ENCODE data around the gene CCDC82. TPM values are rescaled to one million over a fixed set of nuclear protein-coding genes. Genes with fewer than 3 reads are reported as not detected.

CCDC82 gene
- polyA plus RNA-seq, 4 donors, result 39.2 to 59.2 (median 53.3) TPM

GRCh38 chr11:96309643-96310017 is 80.1 kb downstream of the CCDC82 start:
- no peak for DNase-seq (ENCODE audit: low read depth in 4 of 4, low spot score in 3 of 4)

DNA sequence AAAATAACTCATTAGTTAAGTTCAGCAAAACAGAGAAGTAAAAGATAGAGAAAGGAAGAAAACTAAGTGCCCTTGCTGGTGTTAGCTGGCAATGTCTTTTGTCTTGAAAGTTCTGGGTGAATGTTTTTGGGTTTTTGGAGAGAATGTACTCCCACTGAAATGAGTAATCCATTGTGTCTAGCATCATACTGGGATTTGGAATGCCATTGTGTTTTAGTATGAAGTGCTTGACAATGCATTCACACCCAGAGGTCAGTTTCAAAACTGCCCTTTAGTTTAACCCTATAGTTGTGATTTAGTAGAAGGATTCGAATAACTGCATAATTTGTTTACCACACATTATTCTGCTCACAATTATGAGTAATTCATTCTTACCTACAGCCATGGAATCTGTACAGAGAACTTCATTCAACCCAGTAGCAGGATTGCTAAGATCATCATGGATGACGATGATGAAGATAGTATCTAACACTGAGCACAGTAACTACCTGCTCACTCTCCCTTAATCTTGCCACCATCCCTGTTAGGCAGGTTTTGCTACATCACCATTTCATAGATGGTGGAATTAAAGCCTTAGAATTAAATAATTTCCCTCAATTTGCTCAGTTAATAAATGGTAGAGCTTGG is 80.6 kb downstream of the CCDC82 start:
- DNase-seq (ENCODE audit: low read depth in 4 of 4, low spot score in 3 of 4), result no peak

DNA sequence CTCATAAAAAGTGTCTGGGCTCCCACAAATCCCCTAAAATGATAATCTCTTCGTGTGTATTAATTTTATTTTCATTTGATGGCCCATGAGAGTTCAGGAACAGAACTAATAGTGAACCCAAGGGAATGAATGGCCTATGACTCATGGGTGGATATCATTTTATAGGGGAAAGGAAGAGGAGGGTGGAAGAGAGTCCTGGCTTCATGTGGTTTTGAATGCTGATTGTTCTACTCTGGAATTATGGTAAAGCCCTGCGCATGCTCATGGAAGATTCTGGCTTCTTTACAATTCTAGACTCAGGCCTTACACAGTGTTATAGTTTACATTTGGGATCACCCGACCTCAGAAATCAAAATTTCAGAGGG is 82.0 kb downstream of the CCDC82 start:
- DNase-seq (ENCODE audit: low read depth in 4 of 4, low spot score in 3 of 4), result no peak

DNA sequence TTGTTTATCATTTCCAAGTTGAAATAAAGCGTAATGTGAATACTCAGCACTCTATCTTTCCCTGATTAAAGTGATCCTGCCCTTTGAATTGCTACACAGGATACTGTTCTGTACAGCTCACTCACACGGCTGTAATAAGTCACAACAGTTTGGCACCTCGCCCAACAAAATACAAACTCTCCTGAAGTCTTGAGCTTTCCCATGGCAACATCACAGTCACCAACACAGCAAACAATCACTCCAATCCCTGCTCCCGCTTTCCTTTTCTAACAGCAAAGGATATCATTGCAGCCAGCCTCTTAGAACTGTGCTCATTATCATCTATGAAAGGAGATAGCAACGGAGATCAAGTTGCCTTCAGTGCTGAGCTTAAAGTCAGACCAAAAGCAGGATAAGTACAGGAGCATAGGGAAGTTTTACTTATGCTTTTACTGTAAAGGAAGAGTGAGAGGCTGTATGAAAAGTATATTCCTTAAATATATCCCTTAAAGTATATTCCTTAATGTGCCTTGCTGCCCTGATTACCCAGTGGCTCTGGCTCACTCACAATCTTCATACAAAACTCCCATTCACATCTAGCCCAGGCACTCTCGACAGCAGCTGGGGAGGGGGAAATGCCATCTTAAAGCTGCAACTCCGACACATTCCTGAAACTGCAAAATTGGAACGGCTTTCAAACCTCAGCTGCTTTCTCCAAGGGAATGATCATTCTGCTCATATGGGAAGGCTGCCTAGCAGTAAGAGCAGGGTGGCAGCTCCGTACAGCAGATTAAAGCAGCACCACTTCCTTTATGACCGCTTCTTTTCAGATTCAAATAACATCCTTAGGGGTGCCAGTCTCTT is 82.6 kb downstream of the CCDC82 start:
- peak; percentile 95 to 99 (median 98) for DNase-seq (ENCODE audit: low read depth in 4 of 4, low spot score in 3 of 4)

DNA sequence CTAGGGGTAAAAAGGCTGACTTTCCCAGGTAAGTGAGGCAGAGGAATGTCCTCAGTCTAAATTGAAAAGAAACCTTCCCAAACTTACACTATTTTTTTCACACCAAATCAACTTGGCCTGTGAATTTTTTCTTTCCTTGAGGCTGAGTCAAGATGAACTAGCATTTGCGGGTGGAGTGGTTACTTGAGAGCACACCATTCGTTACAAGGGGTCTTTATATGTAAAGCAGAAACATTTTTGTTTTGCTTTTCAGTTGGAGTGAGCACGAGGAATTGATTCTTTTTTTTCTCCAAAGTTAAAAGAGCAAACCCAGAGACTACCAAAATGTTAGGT is 83.1 kb downstream of the CCDC82 start:
- DNase-seq (ENCODE audit: low read depth in 4 of 4, low spot score in 3 of 4), result no peak

DNA sequence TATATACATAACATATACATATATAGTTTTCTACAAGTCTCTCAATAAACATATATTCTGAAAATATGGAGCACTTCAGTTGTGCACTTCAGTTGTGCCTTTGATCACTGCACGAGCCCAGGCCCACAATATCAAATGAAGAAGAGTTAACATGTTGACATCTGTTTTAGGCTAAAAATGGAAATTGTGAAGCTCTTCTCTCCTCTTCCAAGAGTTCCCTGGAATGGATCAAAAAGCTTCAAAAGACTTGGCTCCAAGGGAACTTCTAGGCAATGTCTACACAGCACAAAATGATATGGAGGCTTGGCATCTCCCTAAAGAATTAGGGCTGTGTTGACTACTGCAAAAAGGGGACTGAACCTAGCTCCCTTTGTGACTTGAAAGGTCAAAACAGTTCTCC is 83.6 kb downstream of the CCDC82 start:
- no peak for DNase-seq (ENCODE audit: low read depth in 4 of 4, low spot score in 3 of 4)

DNA sequence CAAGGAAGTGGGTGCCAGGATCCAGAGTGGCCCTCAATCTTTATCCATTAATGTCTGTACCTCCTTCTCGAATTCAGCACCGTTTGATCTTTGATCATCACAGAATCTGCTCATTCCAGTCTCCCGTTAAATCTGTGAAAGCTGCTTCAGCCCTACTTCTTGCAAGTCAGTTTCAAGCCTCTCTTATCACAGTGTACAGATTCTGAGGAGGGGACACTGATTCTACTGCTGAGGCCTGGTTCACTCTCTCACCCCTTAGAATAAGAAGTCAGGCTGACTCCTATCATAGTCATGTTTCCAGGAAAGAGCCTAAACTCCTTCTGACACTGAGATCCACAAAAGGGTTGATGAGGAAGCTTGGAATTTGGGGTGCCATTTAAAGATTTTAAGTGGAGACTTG is 85.7 kb downstream of the CCDC82 start:
- DNase-seq (ENCODE audit: low read depth in 4 of 4, low spot score in 3 of 4), result no peak

DNA sequence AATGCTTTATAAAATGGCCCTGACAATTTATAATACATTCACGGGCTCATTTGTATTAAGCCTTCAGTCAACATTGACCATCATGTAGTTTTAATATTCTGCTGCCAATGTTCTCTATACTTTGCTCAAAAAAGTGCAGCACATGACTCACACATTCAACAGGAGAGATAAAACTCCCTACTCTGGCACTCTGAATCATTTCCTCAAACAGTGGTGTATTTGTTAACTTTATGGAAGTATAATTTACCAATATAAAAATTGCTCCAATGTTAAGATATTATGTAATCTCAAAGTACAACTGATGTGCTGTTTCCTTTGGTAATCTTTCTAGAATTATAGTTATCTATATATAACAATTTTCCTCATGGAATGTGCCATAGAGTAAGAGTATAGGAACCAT is 86.6 kb downstream of the CCDC82 start:
- DNase-seq (ENCODE audit: low read depth in 4 of 4, low spot score in 3 of 4), result no peak

Other genes with a start within 250 kb of the CCDC82 start
- 10 to 100 TPM; 28.0 to 34.9 (median 33.1) TPM for gene MAML2, start 46.7 kb downstream of the CCDC82 start, polyA plus RNA-seq (ENCODE audit: insufficient read length in 4 of 4)
- gene JRKL, start 101 bp upstream of the CCDC82 start, polyA plus RNA-seq (ENCODE audit: insufficient read length in 4 of 4), result 10 to 100 TPM; 21.4 to 29.3 (median 26.8) TPM